H9 (cell line): ENCODE data around the gene OR9Q1. TPM values are rescaled to one million over a fixed set of nuclear protein-coding genes. Genes with fewer than 3 reads are reported as not detected.

Source experiments
- DNase-seq: peaks from one replicate; pipeline ENCODE4 v3.0.0-alpha.2; 2017
- H2AFZ ChIP-seq: one replicate; pipeline ENCODE4 v1.6.1; 2013; ENCODE audit warnings: mild to moderate bottlenecking, low read length, control low read depth, moderate library complexity
- H2AK5ac ChIP-seq: 2 replicates; pipeline ENCODE4 v1.6.1; 2013; ENCODE audit warnings: low read length, control low read depth, mixed read lengths; ENCODE audit not compliant: insufficient read length
- H2BK120ac ChIP-seq: one replicate; pipeline ENCODE4 v1.6.1; 2013; ENCODE audit warnings: low read depth, mild to moderate bottlenecking, low read length, control low read depth, inconsistent platforms; ENCODE audit not compliant: poor library complexity, severe bottlenecking
- H2BK12ac ChIP-seq: 2 replicates; pipeline ENCODE4 v1.6.1; 2013; ENCODE audit warnings: low read length, control low read depth, mixed read lengths, low read depth; ENCODE audit not compliant: insufficient read length
- H2BK15ac ChIP-seq: 2 replicates; pipeline ENCODE4 v1.6.1; 2013; ENCODE audit warnings: low read depth, low read length, control low read depth
- H2BK20ac ChIP-seq: one replicate; pipeline ENCODE4 v1.6.1; 2013; ENCODE audit warnings: low read depth, mild to moderate bottlenecking, low read length, control low read depth, inconsistent platforms; ENCODE audit not compliant: poor library complexity, severe bottlenecking
- H2BK5ac ChIP-seq: 2 replicates; pipeline ENCODE4 v1.6.1; 2013; ENCODE audit warnings: low read length, control low read depth, mixed read lengths; ENCODE audit not compliant: insufficient read length
- H3K14ac ChIP-seq: 2 replicates; pipeline ENCODE4 v1.6.1; 2013; ENCODE audit warnings: low read length, control low read depth; ENCODE audit not compliant: insufficient read depth
- H3K18ac ChIP-seq: 2 replicates; pipeline ENCODE4 v1.6.1; 2013; ENCODE audit warnings: low read depth, mild to moderate bottlenecking, mixed read lengths, low read length, control low read depth; ENCODE audit not compliant: insufficient read length
- H3K23ac ChIP-seq: 2 replicates; pipeline ENCODE4 v1.6.1; 2013; ENCODE audit warnings: low read length, control low read depth, mixed read lengths, low read depth; ENCODE audit not compliant: insufficient read length
- H3K23me2 ChIP-seq: 2 replicates; pipeline ENCODE4 v1.6.1; 2013; ENCODE audit warnings: low read depth, mild to moderate bottlenecking, mixed read lengths, low read length, control low read depth; ENCODE audit not compliant: insufficient read length, poor library complexity, severe bottlenecking
- H3K27ac ChIP-seq: 2 replicates; pipeline ENCODE4 v1.5.1; 2013; ENCODE audit warnings: low read length, control low read depth, mixed read lengths, low read depth; ENCODE audit not compliant: insufficient read length
- H3K27me3 ChIP-seq: 2 replicates; pipeline ENCODE4 v1.6.1; 2013; ENCODE audit warnings: low read length, control low read depth, inconsistent platforms; ENCODE audit not compliant: insufficient read depth
- H3K4ac ChIP-seq: 2 replicates; pipeline ENCODE4 v1.6.1; 2013; ENCODE audit warnings: low read depth, mild to moderate bottlenecking, control low read depth, inconsistent platforms, low read length, moderate library complexity
- H3K4me1 ChIP-seq: 2 replicates; pipeline ENCODE4 v1.6.1; 2013; ENCODE audit warnings: low read length, control low read depth, inconsistent platforms; ENCODE audit not compliant: insufficient read depth
- H3K4me2 ChIP-seq: 2 replicates; pipeline ENCODE4 v1.6.1; 2013; ENCODE audit warnings: low read length, control low read depth, mixed read lengths; ENCODE audit not compliant: insufficient read length, insufficient read depth
- H3K56ac ChIP-seq: 2 replicates; pipeline ENCODE4 v1.6.1; 2013; ENCODE audit warnings: low read depth, mild to moderate bottlenecking, mixed read lengths, low read length, control low read depth; ENCODE audit not compliant: insufficient read length
- H3K79me1 ChIP-seq: 2 replicates; pipeline ENCODE4 v1.6.1; 2013; ENCODE audit warnings: low read depth, mild to moderate bottlenecking, moderate library complexity, low read length, control low read depth, inconsistent platforms; ENCODE audit not compliant: insufficient read depth, poor library complexity, severe bottlenecking
- H3K79me2 ChIP-seq: 2 replicates; pipeline ENCODE4 v1.6.1; 2013; ENCODE audit warnings: low read length, control low read depth, inconsistent platforms; ENCODE audit not compliant: insufficient read depth
- H3K9ac ChIP-seq: 2 replicates; pipeline ENCODE4 v1.6.1; 2013; ENCODE audit warnings: low read length, control low read depth, mixed read lengths; ENCODE audit not compliant: insufficient read length; ENCODE audit errors: extremely low read depth
- H3K9me3 ChIP-seq: one replicate; pipeline ENCODE4 v1.6.1; 2013; ENCODE audit warnings: low read depth, low read length, inconsistent platforms; ENCODE audit not compliant: control insufficient read depth
- H3T11ph ChIP-seq: one replicate; pipeline ENCODE4 v1.6.1; 2013; ENCODE audit warnings: mild to moderate bottlenecking, low read length, control low read depth, inconsistent platforms
- H4K20me1 ChIP-seq: one replicate; pipeline ENCODE4 v1.6.1; 2013; ENCODE audit not compliant: control insufficient read depth, insufficient read length, insufficient read depth
- H4K5ac ChIP-seq: 2 replicates; pipeline ENCODE4 v1.6.1; 2013; ENCODE audit warnings: low read depth, mild to moderate bottlenecking, mixed read lengths, low read length, control low read depth; ENCODE audit not compliant: insufficient read length
- H4K8ac ChIP-seq: replicated peaks from 2 replicates; pipeline ENCODE4 v1.6.1; 2013; ENCODE audit warnings: low read length, control low read depth, mixed read lengths, low read depth; ENCODE audit not compliant: insufficient read length
- H4K91ac ChIP-seq: 2 replicates; pipeline ENCODE4 v1.6.1; 2013; ENCODE audit warnings: low read depth, mild to moderate bottlenecking, moderate library complexity, mixed read lengths, low read length, control low read depth; ENCODE audit not compliant: insufficient read length
- H3K27ac Mint-ChIP-seq, 3 experiments: 2 replicates in 2 of 3; 3 replicates in 1 of 3; pipeline ENCODE4 v1.8.0; 2020 to 2021; ENCODE audit warnings: mixed read lengths in 3 of 3, mild to moderate bottlenecking in 1 of 3, moderate library complexity in 1 of 3
- H3K27me3 Mint-ChIP-seq: 2 replicates; pipeline ENCODE4 v1.8.0; 2021; ENCODE audit warnings: low read depth, mild to moderate bottlenecking, moderate library complexity, mixed read lengths
- H3K36me3 Mint-ChIP-seq, 3 experiments: 2 replicates in 2 of 3; 3 replicates in 1 of 3; pipeline ENCODE4 v1.8.0; 2020 to 2021; ENCODE audit warnings: low read depth in 3 of 3, mixed read lengths in 3 of 3; ENCODE audit not compliant: insufficient read depth in 1 of 3
- H3K4me1 Mint-ChIP-seq, 2 experiments: 2 replicates each; pipeline ENCODE4 v1.8.0; 2020; ENCODE audit warnings: mixed read lengths in 2 of 2
- H3K4me3 Mint-ChIP-seq, 2 experiments: 2 replicates in 1 of 2; 3 replicates in 1 of 2; pipeline ENCODE4 v1.8.0; 2020 to 2021; ENCODE audit warnings: mild to moderate bottlenecking in 2 of 2, mixed read lengths in 2 of 2, moderate library complexity in 1 of 2
- H3K9me3 Mint-ChIP-seq, 2 experiments: 2 replicates in 1 of 2; 3 replicates in 1 of 2; pipeline ENCODE4 v1.8.0; 2020; ENCODE audit warnings: mild to moderate bottlenecking in 2 of 2, mixed read lengths in 2 of 2, moderate library complexity in 1 of 2
- CTCF ChIP-seq: fragments of 200-600 bp; sonication (generic); conservative IDR thresholded peaks from 3 replicates; pipeline ENCODE4 v1.8.0; 2021; ENCODE audit warnings: antibody characterized with exemption, mild to moderate bottlenecking
- WGBS: extraction: QIAGEN DNeasy Blood & Tissue Kit; methylation state at CpG from one replicate; pipeline ENCODE4 v1.1.7; 2013; ENCODE audit warnings: missing lambda C conversion rate, low lambda C conversion rate, mixed read lengths; ENCODE audit not compliant: insufficient read length; ENCODE audit errors: extremely low coverage; 5-methylcytosine and 5-hydroxymethylcytosine counted together
- total RNA-seq: library from RNA; stranded (reverse); gene quantifications from 2 replicates; pipeline ENCODE4 v1.2.1, GENCODE V29; 2021

The OR9Q1 gene
- total RNA-seq, 1 experiment from 2014 or later = not detected

GRCh38 chr11:57977709-57978108 lies 46.0 kb upstream of the OR9Q1 start:
- Histone ChIP-seq H2BK120ac (no peak overlapping the region), H4K91ac (no peak overlapping the region), H2AK5ac (no peak overlapping the region), H3K27ac (no peak overlapping the region), H4K8ac (no peak overlapping the region), H3T11ph (no peak overlapping the region), H2AFZ (no peak overlapping the region), H3K56ac (no peak overlapping the region), H3K9me3 (no peaks in the 10 kb centered on the region), H3K23ac (no peak overlapping the region), H3K23me2 (no peaks in the 10 kb centered on the region), H4K5ac (no peak overlapping the region), H2BK12ac (no peak overlapping the region), H3K9ac (no peak overlapping the region), H3K18ac (no peak overlapping the region), H3K79me1 (no peaks in the 10 kb centered on the region), H3K79me2 (no peaks in the 10 kb centered on the region), H3K4ac (no peak overlapping the region), H4K20me1 (no peaks in the 10 kb centered on the region), H3K4me1 (peaks cover 4% of the 10 kb centered on the region; the same call in 1 of the 2 replicates), H2BK5ac (no peak overlapping the region), H2BK20ac (no peak overlapping the region), H3K14ac (no peak overlapping the region), H2BK15ac (no peak overlapping the region), H3K4me2 (no peak overlapping the region), H3K27me3 (no peaks in the 10 kb centered on the region)
- no peak overlapping the region for H3K27ac Mint-ChIP-seq
- H3K4me3 Mint-ChIP-seq = no peak overlapping the region
- H3K9me3 Mint-ChIP-seq = peaks cover 0 to 4% of the 10 kb centered on the region in 2 experiments; a peak in 2 of 5 replicates
- no peaks in the 10 kb centered on the region for H3K27me3 Mint-ChIP-seq
- TF ChIP-seq CTCF = no peak
- H3K36me3 Mint-ChIP-seq = no peaks in the 10 kb centered on the region
- no CpG with 5 or more reads among the region's 2 CpGs for WGBS
- peaks cover 4 to 13% of the 10 kb centered on the region in 2 experiments; a peak in 3 of 4 replicates for H3K4me1 Mint-ChIP-seq
- no peak for DNase-seq
